HG03103 (cell line): ENCODE data around the gene PLA2G6.

Source experiments
- ATAC-seq: cut with Tn5 transposase; IDR thresholded peaks from one replicate; pipeline ENCODE4 v1.9.1; 2021; ENCODE audit warnings: low read depth; ENCODE audit not compliant: unreplicated experiment

PLA2G6 gene

DNA sequence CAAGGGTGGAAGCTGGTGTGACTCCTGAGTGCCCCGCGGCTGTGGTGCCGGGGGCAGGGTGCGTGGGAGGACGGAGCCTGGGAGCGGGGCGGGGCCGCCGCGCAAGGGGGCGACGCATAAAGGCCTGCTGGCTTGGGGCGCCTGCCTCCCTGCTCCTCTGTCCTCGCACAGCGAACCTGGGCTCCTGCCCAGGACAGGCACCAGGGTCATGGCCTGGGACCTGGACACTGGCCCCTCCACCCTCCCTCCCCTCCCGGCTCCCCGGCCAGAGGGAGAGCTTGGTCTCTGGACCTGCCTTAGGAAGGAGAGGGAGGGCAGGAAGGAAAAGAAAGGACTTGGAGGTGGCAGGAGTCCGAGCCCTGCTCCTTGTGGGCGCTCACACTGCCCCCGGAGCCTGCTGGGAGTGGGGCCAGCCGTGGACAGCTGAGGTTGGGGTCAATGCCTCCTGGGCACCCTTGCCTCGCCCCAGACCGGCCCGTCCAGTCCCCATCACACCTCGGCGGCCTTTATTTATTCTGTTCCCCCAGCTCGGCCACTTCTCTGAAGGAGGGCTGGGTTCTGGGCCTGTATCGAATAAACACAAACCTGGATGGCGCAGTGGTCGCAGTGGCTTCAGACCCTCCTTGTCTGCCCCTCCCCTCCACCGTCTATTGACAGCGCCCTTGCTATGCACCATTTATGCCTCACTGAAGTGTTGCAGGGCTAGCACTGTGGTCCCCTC, 106.4 kb downstream of the PLA2G6 start:
- ATAC-seq, result no peak

DNA sequence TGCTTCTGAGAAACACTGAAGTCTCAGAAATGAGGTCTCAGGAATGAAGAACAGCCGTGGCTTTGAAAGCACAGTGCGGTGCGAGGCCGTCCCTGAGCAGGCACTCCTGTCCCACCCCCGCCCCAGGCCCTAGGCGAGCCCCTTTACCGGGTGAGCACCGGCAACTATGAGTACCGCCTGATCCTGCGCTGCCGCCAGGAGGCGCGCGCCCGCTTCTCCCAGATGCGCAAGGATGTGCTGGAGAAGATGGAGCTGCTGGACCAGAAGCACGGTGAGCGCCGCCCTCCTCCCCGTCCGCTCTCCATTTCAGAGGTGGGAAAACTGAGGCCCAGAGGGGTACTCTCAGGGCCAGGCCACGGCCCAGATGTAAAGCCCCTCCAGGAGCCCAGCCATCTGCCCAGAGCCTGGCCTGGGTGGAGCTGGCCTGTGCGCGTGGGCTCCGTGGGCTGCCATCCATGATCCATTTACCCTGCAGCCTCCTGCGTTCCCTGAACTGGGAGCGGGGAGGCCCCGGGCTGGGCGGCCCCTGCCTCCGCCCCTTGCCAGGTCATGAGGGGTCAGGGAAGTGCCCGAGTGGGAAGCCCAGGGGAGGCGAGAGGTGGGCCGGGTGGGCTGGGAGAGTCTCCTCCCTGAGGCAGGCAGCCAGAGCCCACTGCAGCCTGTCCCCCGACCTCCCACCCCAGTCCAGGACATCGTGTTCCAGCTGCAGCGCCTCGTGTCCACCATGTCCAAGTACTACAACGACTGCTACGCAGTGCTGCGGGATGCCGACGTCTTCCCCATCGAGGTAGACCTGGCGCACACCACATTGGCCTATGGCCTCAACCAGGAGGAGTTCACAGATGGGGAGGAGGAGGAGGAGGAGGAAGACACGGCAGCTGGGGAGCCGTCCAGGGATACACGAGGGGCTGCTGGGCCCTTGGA, 107.2 kb downstream of the PLA2G6 start:
- no peak for ATAC-seq

DNA sequence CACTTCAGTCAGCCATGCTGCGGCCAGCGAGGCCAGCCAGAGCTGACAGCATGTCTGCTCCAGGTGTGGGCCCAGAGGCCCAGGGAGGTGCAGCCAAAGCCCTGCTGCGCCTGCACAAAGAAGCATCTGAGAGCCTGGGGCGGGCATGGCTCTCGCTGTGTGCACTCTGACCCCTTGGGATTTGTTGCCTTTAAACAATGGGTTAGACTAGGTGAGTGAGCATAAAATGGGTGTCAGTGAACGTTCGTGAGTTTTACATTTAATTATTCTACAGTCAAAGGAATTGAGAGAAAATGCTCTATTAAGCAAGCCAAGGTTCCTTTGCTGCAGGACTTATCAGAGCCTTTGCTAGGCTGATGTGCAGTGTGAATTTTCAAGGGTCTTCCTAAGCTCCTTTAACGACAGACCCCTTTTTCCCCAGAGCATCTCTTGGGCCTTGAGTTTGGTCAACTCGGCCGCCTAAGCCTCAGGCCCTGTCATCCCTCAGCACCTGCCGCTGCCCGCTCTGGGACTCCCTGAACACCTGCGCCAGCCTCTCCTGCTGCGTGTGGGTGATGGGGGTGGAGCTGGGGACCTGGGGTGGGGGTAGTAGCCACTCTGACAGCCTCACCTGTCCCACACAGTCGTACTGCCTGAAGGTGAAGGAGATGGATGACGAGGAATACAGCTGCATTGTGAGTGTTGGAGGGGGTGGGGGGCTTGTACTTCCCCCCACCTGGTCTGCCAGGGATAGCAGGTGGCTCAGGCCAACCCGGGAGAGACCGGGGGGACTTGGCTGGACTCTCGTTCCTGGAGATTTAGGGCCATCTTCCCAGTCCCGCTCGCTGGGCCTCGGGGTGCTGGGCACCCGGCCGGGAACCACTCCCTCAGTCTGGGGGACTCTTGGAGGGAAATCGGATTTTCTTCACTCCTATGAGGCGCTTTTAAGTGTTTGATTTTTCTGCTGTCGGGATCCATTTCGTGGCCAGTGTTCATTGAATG, 108.2 kb downstream of the PLA2G6 start:
- ATAC-seq, result no peak

DNA sequence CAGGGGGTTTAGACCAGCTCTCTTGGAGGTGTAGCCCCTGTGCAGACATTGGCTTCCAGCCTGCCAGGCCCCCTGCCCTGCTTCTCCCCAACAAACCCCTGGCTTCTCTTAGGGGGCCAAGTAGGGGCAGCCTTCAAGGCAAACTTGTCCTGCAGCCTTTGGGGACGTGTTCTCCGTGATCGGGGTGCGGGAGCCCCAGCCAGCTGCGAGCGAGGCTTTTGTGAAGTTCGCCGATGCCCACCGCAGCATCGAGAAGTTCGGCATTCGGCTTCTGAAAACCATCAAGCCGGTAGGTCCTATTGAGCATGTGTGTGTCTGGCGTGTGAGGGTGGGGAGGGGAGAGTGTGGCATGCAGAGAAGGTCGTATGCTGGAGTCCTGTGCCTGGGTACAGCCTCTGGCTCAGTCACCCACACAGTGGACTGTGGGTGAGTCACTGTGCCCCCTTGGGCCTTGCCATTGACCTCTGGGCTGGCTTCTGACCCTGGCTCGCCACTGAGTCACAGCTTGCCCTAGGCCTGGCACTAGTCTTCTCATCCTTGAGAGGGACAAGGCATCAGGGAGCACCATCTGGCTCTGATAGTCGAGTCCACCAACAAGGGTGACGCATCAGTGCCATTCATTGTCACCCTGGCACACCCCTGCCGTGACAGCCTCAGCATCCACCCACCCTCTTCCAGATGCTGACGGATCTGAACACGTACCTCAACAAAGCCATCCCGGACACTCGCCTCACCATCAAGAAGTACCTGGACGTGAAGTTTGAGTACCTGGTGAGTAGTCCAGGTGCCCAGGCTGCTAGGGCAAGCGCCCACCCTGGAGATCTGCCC, 109.1 kb downstream of the PLA2G6 start:
- ATAC-seq, result no peak

DNA sequence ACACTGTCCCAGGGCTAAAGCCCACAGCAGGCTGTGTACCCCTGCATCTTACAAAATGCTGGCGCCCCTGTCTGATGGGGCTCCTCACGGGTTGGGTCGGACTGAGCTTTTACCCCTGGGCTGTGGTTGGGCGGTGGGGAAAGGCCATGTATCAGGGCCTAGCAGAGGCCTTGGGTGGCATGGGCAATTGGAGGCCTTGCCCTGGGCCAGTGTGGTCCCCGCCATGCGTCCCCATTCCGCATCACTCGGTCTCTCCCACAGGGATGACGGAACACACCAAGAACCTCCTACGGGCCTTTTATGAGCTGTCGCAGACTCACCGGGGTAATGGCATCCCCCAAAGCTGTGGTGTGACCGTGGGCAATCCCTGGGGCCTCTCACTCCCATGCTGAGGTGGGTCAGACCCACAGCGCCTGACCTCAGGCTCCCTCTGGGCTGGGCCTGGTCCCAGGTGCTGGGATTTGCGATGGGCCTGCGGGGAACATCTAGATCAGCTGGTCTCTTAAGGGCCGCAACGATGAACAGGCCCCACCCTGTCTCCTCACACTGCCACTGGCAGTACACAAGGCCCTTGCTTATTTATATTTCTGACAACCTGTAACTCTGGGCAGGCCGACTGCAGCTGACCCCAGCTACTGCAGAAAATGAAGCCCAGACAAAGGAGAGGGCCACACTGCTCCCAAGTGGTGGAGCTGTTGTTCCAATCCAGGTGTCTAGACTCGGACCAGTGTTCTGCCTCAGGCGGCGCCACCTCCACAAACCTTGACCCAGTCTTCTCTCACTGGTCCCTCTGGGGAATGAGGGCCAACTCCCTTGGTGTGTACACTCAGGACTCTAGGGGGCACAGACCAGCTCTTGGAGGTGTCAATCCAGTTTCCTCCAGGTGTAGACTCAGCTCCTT, 110.0 kb downstream of the PLA2G6 start:
- no peak for ATAC-seq

DNA sequence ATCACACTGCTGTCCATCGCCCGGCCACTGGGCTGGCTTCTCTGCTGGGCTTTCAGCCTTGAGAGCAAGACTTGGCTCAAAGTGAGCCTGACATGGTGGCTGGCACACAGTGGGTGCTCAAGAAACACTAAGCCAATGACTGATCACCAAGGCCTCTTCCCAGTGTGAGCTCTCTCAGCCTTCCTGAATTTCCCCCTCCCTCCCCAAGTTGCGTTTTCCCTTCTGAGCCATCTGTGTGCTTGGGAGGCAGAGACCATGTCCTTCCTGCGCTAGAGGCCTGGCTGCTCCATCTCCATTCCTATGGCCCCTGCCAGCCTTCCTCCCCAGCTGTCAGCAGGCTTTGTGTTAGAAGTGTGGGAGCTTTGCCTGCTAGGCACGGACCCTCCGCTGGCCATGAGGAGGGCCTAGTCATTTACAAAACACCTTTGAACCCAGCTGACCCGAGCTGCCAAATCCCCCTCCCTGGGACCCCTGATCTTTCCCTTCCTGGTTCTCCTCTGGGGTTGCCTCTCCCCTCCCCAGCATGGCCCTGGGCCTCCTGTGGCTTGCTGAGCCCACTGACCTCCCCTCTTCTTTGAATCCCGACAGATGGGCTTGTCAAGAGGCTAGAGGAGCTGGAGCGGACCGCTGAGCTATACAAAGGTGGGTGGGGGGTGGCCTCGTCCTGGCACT, 111.2 kb downstream of the PLA2G6 start:
- no peak for ATAC-seq

DNA sequence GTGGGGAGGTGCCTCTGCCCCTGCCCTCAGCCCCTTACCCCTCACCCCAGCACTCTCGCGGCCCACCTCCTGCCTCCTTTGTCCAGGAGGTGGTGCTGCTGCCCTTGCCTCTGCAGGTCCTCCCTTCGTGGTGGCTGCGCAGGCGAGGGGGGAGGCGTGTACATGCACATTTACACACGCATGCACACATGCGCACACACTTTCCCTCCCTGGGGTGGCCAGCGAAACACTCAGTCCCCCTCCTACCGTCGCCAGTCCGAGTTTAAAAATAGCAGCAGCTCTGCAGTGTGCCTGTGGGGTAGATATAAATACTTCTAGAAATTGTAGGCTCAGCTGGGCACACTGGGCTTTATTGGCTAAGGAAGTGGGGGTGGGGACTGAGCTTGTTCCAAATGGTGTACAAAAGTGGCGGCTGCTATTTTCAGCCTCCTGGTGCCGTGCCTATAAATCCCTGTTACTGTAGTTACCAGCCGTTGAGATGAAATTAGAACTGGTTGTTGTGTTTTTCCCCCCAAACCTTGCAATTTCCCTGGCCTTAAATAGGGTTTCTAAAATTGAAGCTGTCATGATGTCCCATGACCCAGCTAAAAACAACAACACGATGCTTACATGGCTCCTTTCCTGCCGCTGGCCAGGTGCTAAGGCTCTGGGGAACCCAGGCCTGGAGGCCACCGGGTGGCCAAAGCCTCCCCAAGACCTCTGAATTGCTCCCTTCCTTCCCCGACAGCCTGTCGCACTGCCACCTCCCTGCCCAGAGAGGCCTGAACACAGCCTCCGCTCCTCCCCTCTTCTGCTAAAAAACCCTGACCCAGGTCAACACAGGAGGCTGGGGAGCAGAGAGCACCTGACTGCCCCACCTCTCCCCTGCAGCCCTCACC, 112.0 kb downstream of the PLA2G6 start:
- no peak for ATAC-seq

DNA sequence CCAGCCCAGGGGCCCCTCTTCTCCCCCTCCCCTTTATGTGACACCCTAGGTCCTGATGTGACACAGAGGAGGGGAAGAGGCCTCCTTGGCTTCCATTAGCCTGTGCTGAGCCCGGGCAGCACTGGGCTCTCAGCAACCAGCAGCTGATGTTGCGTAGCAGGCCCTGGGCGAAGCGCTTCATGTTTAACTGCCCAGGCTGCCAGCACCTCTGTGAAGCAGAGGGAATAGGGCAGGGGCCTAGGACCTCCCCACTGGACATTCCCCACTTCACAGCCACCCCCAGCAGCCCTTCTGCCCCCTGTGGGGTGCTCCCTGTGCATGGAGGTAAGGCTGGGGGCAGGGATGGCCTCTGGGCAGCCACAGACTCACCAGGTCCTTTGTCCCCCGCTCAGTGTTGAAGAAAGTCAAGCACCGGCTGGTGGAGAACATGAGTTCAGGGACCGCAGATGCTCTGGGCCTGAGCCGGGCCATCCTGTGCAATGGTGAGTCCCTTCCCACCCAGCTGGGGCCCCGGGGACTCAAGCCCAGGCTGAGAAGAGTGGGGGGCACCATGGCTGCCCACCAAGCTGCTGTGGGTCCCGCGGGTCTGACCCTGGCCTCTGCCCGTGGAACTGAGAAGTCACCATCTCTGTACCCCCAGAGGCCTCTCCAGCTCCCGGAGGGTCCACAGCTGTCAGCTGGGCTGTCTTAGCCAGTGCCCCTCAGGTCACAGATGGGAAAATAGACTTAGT, 112.8 kb downstream of the PLA2G6 start:
- no peak for ATAC-seq

DNA sequence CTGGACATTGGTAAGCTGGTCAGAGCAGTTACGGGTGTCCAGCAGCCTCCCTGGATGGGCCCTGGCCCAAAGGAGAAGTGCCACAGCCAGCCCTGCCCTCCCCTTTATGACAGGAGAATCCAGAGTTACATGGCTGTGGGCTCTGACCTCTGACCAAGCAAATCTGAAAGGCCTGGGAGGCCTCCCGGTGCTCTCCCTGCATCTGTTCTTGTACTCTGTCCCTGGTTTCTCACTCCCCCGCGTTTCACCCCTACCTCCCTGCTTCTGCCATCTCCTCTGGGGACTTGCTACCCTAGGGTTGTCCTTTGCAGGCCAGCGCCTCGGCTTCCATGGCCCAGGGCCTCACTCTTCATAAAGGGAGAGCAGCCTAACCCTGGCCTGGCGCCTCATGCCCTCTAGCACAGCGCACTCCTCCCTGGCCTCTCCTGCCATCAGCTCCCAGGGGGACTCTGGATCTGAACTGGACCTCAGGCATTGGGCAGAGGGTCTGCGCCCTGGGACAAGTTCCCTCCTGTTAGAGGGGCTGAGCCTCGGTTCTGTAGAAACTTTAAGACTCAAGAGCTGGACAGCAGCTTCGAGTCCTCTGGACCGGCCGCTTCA, 113.8 kb downstream of the PLA2G6 start:
- ATAC-seq, result no peak

DNA sequence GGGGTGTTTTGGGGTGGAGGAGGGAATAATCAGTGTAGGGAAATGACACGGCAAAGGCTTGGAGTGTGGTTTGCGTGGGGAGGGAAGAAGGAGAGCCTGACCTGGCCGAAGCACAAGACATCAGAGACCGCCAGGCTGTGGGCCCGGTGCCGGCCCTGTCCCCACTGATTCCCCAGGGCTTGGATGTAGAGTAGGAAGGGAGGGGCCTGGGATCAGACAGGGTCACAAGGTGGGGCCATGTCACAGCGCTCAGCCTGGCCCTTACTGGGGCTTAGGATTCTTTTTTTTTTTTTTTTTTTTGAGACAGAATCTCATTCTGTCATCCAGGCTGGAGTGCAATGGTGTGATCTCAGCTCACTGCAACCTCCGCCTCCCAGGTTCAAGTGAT, 114.6 kb downstream of the PLA2G6 start:
- ATAC-seq, result no peak

DNA sequence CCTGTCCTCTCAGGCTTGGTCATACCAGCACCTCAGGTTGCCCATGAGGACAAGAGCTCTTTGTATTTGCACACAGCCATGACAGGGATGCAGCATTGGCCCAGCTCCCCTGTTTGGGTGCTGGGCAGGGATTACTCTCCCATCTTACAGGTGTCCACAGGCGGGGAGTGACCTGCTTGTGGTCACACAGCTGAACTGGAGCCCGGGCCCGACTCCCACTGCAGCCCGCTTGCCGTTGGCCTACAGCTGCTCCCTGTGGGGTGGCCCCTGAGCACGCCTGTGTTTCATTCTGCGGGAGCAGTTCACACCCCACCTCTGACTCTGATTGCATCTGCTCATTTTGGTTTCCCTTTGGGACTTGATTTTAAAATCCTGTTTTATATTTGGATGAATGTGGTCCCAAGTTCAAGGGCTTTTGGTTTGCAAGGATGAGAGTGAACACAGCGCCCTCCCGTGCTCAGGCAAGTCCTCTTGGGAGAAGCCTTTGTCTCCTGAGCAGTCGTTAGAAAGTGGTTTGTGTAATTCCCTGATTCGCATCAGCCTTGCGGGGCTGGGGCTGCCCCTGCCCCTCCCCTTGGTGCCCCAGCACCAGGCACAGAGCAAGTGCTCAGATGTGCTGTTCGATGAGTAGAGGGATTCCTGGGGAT, 115.1 kb downstream of the PLA2G6 start:
- ATAC-seq, result no peak

DNA sequence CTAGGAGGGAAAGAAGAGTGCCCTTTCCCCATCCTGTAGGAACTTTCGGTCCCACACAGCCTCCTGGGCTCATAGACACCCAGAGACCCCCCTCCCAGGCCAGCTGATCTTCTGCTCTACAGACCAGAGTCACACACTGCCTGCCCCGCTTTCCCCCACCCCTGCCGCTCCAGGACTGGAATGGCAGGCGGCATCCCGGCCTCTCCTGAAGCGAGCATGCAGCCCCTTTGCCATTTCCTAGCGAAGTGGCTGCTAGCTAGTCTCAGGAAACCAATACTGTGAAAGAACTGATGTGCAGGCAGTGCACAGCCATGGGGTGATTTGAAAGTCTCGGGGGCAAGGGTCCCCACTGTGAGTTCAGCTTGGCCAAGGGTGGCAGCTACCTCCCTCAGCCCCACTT, 116.1 kb downstream of the PLA2G6 start:
- no peak for ATAC-seq

DNA sequence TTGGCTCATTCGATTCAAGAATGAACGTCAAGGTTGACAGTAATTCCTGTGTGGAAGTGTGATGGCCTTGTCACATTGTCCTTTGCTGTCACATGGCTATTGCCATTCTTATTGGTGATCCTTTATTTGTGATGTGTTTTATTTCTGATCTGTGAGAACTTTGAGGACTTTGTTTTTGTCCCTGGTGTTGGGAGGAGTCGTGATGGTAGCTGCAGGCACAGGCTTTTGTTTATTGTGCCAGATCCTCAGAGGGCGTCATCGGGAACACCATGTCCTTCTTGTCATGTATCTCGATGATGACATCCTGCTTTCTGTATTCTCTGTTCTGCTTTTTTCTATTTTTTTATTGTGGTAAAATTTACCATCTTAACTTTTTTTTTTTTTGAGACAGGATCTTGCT, 118.8 kb downstream of the PLA2G6 start:
- ATAC-seq, result no peak
